Suprapubic skin (tissue), 4 donors: ENCODE measurements around the gene GET4. TPM values are rescaled to one million over a fixed set of nuclear protein-coding genes. Genes with fewer than 3 reads are reported as not detected.

ENCODE experiments used
- DNase-seq, 2 donors: peaks; one replicate each; pipeline ENCODE4 v3.0.0-alpha.2; 2019; ENCODE audit warnings: low spot score in 2 of 2
- H3K27ac ChIP-seq: fragments of 200-600 bp; sonication (generic); one replicate; pipeline ENCODE4 v1.5.1; 2019
- H3K27me3 ChIP-seq: fragments of 200-600 bp; sonication (generic); one replicate; pipeline ENCODE4 v1.5.1; 2019
- H3K36me3 ChIP-seq: fragments of 200-600 bp; sonication (generic); one replicate; pipeline ENCODE4 v1.5.1; 2019
- H3K4me1 ChIP-seq: fragments of 200-600 bp; sonication (generic); one replicate; pipeline ENCODE4 v1.5.1; 2019
- H3K4me3 ChIP-seq: fragments of 200-600 bp; sonication (generic); one replicate; pipeline ENCODE4 v1.5.1; 2019; ENCODE audit warnings: mild to moderate bottlenecking
- H3K9me3 ChIP-seq: fragments of 200-600 bp; sonication (generic); one replicate; pipeline ENCODE4 v1.5.1; 2019
- EP300 ChIP-seq: sonication (generic); formaldehyde crosslinking; IDR thresholded peaks from one replicate; pipeline ENCODE4 v1.6.1; 2017; ENCODE audit warnings: antibody characterized with exemption
- POLR2A ChIP-seq, 2 donors: fragments of 450-650 bp; IDR thresholded peaks; one replicate each; pipeline ENCODE4 v1.6.1; 2017; ENCODE audit warnings: antibody characterized with exemption in 2 of 2, mild to moderate bottlenecking in 2 of 2, moderate library complexity in 2 of 2
- POLR2AphosphoS5 ChIP-seq, 3 donors: sonication (generic); formaldehyde crosslinking; IDR thresholded peaks; one replicate each; pipeline ENCODE4 v1.6.1; 2017; ENCODE audit warnings: antibody characterized with exemption in 3 of 3
- WGBS: methylation state at CpG from one replicate; pipeline ENCODE4 v1.1.5; 2018; 5-methylcytosine and 5-hydroxymethylcytosine counted together
- total RNA-seq, 4 donors: library from RNA; depleted of rRNA; stranded (reverse); fragments of >200 nt; gene quantifications; one replicate each; pipeline ENCODE4 v1.1.0, GENCODE V29; 2016
- TF ChIP-seq, protein P1 (sequence below), 2 donors: fragments of 200-600 bp in 1 of 2; fragments of 450-650 bp in 1 of 2; sonication (generic) in 1 of 2; IDR thresholded peaks; one replicate each; pipeline ENCODE4 v1.5.1; 2016 to 2019; ENCODE audit warnings: antibody characterized with exemption in 2 of 2, mild to moderate bottlenecking in 1 of 2, moderate library complexity in 1 of 2

Gene GET4
- total RNA-seq, 4 donors from 2014 or later, result 27.7 to 58.2 (median 47.8) TPM

DNA sequence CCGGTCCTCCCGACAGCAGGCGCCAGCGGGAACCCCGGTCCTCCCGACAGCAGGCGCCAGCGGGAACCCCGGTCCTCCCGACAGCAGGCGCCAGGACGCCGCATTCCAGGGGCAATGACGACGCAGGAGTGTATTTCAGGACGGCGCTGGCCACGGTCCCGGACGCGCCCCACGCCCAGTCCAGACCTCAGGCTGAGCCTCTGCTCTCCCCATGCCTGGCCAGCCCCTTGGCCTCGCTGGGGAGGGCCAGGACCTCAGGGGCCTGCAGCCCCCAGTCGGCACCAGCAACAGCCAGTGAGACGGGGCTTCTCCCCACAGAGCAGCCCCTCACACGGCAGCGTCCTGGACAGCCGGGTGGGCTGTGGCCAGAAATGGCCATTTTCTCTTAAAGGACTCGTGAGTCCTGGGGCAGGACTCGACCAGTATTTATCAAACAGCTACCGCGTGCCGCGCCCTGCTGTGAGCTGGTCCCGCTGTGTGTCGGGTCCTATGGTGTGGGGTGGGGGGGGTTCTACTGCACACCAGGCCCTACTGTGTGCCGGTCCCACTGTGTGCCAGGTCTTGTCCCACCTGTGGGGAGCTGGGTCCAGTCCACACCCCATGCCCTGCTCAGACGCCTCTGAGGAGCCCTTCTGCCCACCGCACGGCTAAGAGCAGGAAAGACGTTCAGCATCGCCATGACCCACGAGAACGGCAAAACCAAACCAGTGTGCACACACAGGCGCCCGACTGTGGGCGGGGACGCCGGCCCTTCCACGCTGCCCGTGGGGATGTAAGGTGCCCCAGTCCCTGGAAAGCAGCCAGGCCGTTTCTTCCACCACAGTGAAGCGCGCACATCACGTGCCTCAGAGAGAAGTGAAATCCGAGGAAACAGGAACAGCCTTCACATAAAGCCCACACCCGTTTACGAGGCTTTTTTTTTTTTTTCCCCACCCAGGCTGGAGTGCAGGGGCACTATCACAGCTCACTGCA, 33.3 kb downstream of the GET4 start:
- peak overlapping the region; percentile 41 for H3K4me3 ChIP-seq
- TF ChIP-seq POLR2AphosphoS5 (IDR thresholded peaks at IDR 0.05) (no peak), EP300 (no peak), POLR2A (IDR thresholded peaks at IDR 0.05) (no peak)
- TF ChIP-seq, protein P1, sequence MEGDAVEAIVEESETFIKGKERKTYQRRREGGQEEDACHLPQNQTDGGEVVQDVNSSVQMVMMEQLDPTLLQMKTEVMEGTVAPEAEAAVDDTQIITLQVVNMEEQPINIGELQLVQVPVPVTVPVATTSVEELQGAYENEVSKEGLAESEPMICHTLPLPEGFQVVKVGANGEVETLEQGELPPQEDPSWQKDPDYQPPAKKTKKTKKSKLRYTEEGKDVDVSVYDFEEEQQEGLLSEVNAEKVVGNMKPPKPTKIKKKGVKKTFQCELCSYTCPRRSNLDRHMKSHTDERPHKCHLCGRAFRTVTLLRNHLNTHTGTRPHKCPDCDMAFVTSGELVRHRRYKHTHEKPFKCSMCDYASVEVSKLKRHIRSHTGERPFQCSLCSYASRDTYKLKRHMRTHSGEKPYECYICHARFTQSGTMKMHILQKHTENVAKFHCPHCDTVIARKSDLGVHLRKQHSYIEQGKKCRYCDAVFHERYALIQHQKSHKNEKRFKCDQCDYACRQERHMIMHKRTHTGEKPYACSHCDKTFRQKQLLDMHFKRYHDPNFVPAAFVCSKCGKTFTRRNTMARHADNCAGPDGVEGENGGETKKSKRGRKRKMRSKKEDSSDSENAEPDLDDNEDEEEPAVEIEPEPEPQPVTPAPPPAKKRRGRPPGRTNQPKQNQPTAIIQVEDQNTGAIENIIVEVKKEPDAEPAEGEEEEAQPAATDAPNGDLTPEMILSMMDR (IDR thresholded peaks at IDR 0.05), result no peak
- peaks cover 3% of the 10 kb centered on the region for H3K27me3 ChIP-seq
- H3K9me3 ChIP-seq, result no peaks in the 10 kb centered on the region
- H3K27ac ChIP-seq, result no peak overlapping the region
- H3K36me3 ChIP-seq, result no peaks in the 10 kb centered on the region
- WGBS, result 27% methylated on average over 36 of the region's 58 CpGs
- DNase-seq, result no peak
- peaks cover 27% of the 10 kb centered on the region for H3K4me1 ChIP-seq

DNA sequence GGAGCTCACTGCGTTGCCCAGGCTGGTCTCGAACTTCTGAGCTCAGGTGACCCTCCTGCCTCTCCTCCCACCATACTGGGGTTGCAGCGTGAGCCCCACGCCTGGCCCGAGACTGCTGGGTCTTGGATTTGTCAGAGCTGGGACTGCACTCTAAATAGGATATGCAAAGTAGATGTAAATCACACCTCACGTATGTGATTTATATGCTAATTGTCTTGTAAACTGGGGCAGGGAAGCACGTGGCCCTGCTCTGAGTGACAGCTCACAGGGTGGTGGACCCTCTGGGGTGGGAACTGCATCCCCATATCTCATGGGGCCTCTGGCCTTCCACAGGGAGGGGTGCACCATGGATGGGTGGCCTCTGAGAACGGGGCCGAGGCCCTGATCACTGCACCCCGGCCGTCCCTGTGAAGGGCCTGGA, 34.1 kb downstream of the GET4 start:
- WGBS, result 87% methylated on average over 11 of the region's 11 CpGs
- H3K27me3 ChIP-seq, result no peaks in the 10 kb centered on the region
- H3K4me1 ChIP-seq, result peaks cover 31% of the 10 kb centered on the region
- no peaks in the 10 kb centered on the region for H3K36me3 ChIP-seq
- H3K9me3 ChIP-seq, result no peaks in the 10 kb centered on the region
- H3K27ac ChIP-seq, result no peak overlapping the region
- no peak for DNase-seq
- no peak overlapping the region for H3K4me3 ChIP-seq
- TF ChIP-seq, protein P1 (IDR thresholded peaks at IDR 0.05), result no peak
- TF ChIP-seq POLR2A (IDR thresholded peaks at IDR 0.05) (no peak), POLR2AphosphoS5 (IDR thresholded peaks at IDR 0.05) (no peak), EP300 (no peak)

DNA sequence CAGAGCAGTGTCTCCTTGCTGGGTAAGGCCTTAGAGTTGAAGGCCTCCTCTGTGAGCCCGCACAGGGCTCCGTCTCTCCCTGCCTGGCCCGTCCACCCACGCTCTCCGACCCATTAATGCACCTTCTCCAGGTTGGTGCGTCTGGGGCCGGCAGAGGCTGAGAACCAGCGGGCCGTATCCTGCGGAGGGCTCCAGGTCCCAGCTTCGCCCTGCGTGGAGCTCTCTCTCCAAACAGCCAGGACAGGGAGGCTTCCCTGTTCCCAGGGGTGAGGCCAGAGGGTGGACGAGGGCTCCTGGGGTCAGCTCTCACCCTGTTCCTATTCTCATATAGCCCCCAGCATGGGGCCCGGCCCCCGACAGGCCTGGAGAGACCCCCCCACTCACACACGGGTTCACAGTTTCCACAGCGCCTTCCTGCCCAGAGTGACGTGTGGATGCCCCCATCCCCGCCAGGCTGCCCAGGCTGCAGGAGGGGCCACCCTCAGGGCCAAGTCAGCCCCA, 34.6 kb downstream of the GET4 start:
- Histone ChIP-seq H3K27ac (no peak overlapping the region), H3K4me1 (peaks cover 31% of the 10 kb centered on the region), H3K36me3 (no peaks in the 10 kb centered on the region), H3K9me3 (no peaks in the 10 kb centered on the region), H3K4me3 (no peak overlapping the region), H3K27me3 (no peaks in the 10 kb centered on the region)
- no peak for DNase-seq
- 84% methylated on average over 16 of the region's 19 CpGs for WGBS
- TF ChIP-seq POLR2AphosphoS5 (IDR thresholded peaks at IDR 0.05), result no peak
- TF ChIP-seq EP300, result no peak
- TF ChIP-seq, protein P1 (IDR thresholded peaks at IDR 0.05), result no peak
- TF ChIP-seq POLR2A (IDR thresholded peaks at IDR 0.05), result no peak

DNA sequence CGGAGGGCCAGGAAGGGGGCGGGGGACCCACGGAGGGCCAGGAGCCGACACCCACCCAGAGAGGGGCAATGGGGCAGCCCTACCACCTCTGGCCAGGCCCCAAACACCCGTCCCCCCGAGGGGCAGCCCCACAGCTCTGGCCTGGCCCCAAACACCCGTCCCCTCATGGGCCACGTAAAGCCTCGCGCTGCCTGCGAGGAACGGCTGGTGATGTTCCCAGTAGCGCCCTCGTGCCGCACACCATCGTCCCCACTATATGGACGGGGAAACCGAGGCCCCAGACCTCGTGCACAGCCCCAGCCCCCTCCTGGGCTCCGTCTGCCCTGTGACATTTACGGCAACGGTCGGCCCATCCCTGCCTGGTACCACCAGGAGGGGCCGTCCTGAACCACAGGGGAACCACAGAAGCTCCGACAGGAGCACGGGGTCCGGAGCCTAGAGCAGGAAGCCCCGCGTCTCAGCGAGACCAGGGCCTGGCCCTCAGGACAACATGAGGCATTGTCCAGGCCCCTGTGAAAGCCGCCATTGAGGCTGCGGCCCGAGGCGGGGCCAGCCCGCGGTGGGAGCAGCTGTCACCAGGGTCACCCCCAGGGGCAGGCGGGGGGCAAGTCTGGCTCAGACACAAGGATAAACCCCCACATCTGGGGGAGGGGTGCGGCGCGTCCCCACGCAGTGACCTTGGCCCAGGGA, 35.6 kb downstream of the GET4 start:
- TF ChIP-seq, protein P1 (IDR thresholded peaks at IDR 0.05), result no peak
- TF ChIP-seq EP300 (no peak), POLR2AphosphoS5 (IDR thresholded peaks at IDR 0.05) (no peak), POLR2A (IDR thresholded peaks at IDR 0.05) (no peak)
- Histone ChIP-seq H3K4me3 (no peak overlapping the region), H3K36me3 (no peaks in the 10 kb centered on the region), H3K27ac (no peak overlapping the region), H3K27me3 (no peaks in the 10 kb centered on the region), H3K4me1 (peaks cover 39% of the 10 kb centered on the region), H3K9me3 (no peaks in the 10 kb centered on the region)
- DNase-seq, result no peak
- WGBS, result 100% methylated on average over 6 of the region's 41 CpGs
